Measurements from ENCODE around the gene TMEM143. TPM values are rescaled to one million over a fixed set of nuclear protein-coding genes. Genes with fewer than 3 reads are reported as not detected.
A peak's percentile ranks its signal among the peaks of the same experiment; 100 is the strongest.
"Not testable (repeated sequence)": the region's sequence is repeated elsewhere in the genome, so short reads cannot be mapped to it uniquely, and the experiment has no call there.

The TMEM143 gene
- polyA plus RNA-seq, 3 donors: 3.8 to 12.8 (median 7.4) TPM

- H3K27ac ChIP-seq (ENCODE audit: low read depth, low read length): no peak overlapping the region
- 87 to 92% (median 92%) methylated on average over 14 of the region's 14 CpGs for WGBS, 3 donors
Observed at GRCh38 chr19:48338802-48339503, 24.8 kb downstream of the TMEM143 start.

- no peak overlapping the region for H3K27ac ChIP-seq (ENCODE audit: low read depth, low read length)
- 94 to 95% (median 95%) methylated on average over 14 of the region's 14 CpGs for WGBS, 3 donors
Observed at GRCh38 chr19:48338253-48338755, 25.4 kb downstream of the TMEM143 start.

GRCh38 chr19:48333467-48334384, 30.0 kb downstream of the TMEM143 start:
- peak overlapping the region; percentile 58 for H3K27ac ChIP-seq (ENCODE audit: low read depth, low read length)
- WGBS, 3 donors: 3 to 7% (median 4%) methylated on average over 50 to 54 of the region's 54 CpGs

- no peak overlapping the region for H3K27ac ChIP-seq (ENCODE audit: low read depth, low read length)
- WGBS, 3 donors: 1% methylated on average over 25 of the region's 25 CpGs
Observed at GRCh38 chr19:48332662-48333466, 30.9 kb downstream of the TMEM143 start.

- WGBS, 3 donors: 17 to 51% (median 43%) methylated on average over 6 of the region's 6 CpGs
- H3K27ac ChIP-seq (ENCODE audit: low read depth, low read length): no peak overlapping the region
Observed at GRCh38 chr19:48332351-48332661, 31.4 kb downstream of the TMEM143 start.

GRCh38 chr19:48330012-48330681, 33.6 kb downstream of the TMEM143 start:
- H3K27ac ChIP-seq (ENCODE audit: low read depth, low read length): no peak overlapping the region
- WGBS, 3 donors: 10 to 36% (median 35%) methylated on average over 41 of the region's 41 CpGs

GRCh38 chr19:48329167-48329891, 34.4 kb downstream of the TMEM143 start:
- no peak overlapping the region for H3K27ac ChIP-seq (ENCODE audit: low read depth, low read length)
- WGBS, 3 donors: 66 to 75% (median 68%) methylated on average over 15 of the region's 15 CpGs

GRCh38 chr19:48325265-48325910, 38.4 kb downstream of the TMEM143 start, which contains the start of gene EMP3:
Gene EMP3 (plus strand): TSS chr19:48325552. CDS start chr19:48326845, 1,293 bp downstream.
- peak within 1 kb of the TSS; percentile 73 for H3K27ac ChIP-seq (ENCODE audit: low read depth, low read length)
- WGBS, 3 donors: 4 to 9% (median 5%) methylated on average over 22 of the region's 22 CpGs

GRCh38 chr19:48321622-48322591, 41.8 kb downstream of the TMEM143 start:
- WGBS, 3 donors: 1 to 3% (median 2%) methylated on average over 57 to 63 of the region's 63 CpGs
- peak overlapping the region; percentile 51 for H3K27ac ChIP-seq (ENCODE audit: low read depth, low read length)

- H3K27ac ChIP-seq (ENCODE audit: low read depth, low read length): peak overlapping the region; percentile 51
- 0 to 1% (median 0%) methylated on average over 22 of the region's 22 CpGs for WGBS, 3 donors
Observed at GRCh38 chr19:48321372-48321621, 42.4 kb downstream of the TMEM143 start.

GRCh38 chr19:48319647-48320541, 43.8 kb downstream of the TMEM143 start:
- WGBS, 3 donors: 32 to 37% (median 35%) methylated on average over 16 of the region's 16 CpGs
- no peak overlapping the region for H3K27ac ChIP-seq (ENCODE audit: low read depth, low read length)

- WGBS, 3 donors: 90 to 94% (median 93%) methylated on average over 21 of the region's 21 CpGs
- H3K27ac ChIP-seq (ENCODE audit: low read depth, low read length): no peak overlapping the region
Observed at GRCh38 chr19:48318286-48318987, 45.3 kb downstream of the TMEM143 start.

GRCh38 chr19:48317708-48317960, 46.1 kb downstream of the TMEM143 start:
- not testable (repeated sequence) for H3K27ac ChIP-seq (ENCODE audit: low read depth, low read length)
- 62 to 72% (median 71%) methylated on average over 9 of the region's 9 CpGs for WGBS, 3 donors

- WGBS, 3 donors: 75 to 78% (median 77%) methylated on average over 7 of the region's 7 CpGs
- H3K27ac ChIP-seq (ENCODE audit: low read depth, low read length): no peak overlapping the region
Observed at GRCh38 chr19:48315712-48316111, 48.0 kb downstream of the TMEM143 start.

- 89 to 95% (median 91%) methylated on average over 11 of the region's 11 CpGs for WGBS, 3 donors
- H3K27ac ChIP-seq (ENCODE audit: low read depth, low read length): no peak overlapping the region
Observed at GRCh38 chr19:48311384-48311783, 52.4 kb downstream of the TMEM143 start.
